Nucleus accumbens (tissue), 56 donors: ENCODE measurements around the gene APCS.

Source experiments
- DNase-seq, 56 donors: peaks; one replicate each; lab custom pipeline; 2025; lab: John Stamatoyannopoulos, UW

Gene APCS, protein sequence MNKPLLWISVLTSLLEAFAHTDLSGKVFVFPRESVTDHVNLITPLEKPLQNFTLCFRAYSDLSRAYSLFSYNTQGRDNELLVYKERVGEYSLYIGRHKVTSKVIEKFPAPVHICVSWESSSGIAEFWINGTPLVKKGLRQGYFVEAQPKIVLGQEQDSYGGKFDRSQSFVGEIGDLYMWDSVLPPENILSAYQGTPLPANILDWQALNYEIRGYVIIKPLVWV

DNA sequence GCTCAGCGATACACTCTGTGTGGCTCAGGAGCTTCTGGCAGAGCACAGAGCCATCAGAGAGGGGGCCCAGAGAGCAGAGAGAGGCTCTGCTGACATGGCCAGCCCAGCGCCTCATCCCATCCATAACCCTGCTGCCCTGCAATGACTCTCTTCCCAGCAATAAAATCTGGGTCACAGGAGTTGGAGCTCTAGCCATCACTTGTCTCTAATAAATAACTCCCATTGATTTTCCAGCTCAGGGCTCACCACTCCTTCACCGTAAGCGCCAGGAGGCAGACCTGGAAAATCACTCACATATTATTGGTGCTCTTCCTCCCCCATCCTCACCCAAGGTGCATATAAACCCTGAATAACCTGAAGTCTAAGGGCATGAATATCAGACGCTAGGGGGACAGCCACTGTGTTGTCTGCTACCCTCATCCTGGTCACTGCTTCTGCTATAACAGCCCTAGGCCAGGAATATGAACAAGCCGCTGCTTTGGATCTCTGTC, at the start of gene APCS:
APCS (plus strand) TSS at position 366 of the 491 bp plus-strand sequence; CDS start at position 462, 96 bp downstream.
- DNase-seq, result no peak

DNA sequence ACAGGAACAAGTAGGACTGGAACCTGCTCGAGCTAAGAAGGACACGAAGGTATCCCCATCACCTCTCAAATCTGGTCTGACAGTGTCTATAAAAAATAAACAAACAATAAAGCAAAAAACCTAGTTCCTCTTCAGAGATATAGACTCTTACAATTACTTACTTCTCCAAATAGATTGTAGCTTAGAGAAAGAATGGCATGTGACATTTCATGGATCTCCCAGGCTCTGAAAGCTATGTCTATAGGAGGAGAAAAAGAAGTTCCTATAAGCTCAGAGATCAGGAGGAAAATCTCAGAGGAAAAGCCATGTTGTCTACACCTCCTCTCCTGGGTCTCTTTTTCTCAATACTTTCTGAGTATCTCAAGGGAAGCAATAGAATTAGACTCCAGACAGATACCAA, 39.5 kb upstream of the APCS start:
- no peak for DNase-seq

DNA sequence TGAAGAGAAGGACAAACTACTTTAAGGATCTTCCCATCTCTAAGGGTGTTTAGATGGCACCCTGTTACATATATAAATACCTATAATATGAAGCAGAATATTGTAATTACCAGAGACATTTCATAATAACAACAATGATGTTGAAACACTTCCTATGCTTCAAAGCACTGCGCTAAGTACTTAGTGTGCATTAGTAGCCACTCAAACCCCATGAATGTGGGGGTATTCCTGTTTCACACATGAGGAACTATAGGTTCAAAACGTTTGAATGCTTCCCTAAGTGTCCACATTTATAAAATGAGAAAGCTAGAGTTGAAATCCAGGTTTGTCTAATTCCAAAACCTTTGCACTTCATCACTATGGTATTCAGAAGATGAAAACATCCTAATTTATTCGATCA, 33.4 kb upstream of the APCS start:
- no peak for DNase-seq

DNA sequence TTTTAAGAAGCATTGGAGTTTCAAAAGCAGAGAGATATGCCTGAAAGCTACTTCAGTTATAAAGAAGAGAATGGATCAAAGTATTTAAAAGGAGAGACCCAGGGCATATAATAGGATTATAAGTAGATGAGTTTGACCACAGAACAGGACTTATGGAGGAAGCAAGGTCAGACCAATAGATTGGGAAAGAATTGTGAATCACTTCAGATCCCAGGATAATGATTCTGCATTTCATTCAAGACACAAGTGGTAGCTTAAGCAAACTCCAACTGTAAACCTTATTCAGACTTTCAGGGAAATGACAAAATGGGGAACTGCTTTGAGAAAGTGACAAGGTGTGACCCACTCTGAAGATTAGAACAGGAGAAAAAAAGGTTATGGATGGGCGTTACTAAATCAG, 32.9 kb upstream of the APCS start:
- no peak for DNase-seq

DNA sequence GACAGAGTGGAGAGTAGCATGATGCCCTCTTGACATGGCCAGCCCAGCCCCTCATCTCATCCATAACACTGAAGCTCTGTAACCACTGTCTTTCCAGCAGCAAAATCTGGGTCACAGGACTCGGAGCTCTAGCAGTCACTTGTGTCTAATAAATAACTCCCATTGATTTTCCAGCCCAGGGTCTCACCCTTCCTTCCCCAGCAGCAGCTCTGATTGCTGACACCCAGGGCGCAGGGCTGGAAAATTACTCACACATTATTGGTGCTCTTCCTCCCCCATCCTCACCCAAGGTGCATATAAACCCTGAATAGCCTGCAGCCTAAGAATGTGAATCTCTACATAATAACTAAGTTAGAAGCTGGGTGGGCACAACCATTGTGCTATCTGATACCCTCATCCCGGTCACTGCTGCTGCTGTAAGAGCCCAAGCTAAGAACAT, 30.7 kb upstream of the APCS start:
- no peak for DNase-seq

DNA sequence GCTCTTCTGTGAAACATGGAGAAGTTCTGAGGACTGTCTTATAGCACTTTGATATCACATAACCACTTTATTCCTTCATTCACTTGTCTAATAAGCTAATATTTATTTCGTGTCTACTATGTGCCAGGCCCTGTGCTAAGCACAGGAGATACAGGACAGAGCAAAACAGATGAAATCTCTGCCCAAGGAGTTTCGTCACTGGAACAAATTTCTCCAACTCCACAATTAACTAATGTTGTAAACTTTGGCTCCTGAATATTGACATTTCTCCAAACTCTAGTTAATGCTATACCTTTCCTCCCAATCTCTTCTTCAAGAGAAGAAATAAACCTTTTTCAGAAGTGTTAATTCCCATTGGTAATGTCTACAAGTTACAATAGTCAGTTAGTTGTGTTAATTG, 27.0 kb upstream of the APCS start:
- DNase-seq, result no peak

DNA sequence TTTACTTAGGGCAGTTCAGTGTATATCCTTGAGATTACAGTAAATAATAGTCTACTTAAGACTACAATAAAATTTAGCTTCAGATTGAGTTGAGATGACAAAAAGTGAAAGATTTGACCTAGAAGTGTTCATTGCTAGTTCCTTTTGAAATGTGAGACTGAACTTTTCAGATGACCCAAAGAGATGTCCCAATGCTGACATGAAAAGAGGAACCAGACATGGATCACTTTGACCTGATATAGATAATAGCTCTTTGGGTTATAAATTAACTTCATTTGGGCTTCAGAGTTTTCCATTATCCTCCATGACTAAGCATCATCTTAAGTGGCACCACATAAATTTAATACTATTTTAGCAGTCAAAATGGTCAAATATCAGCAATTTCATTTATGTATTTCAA, 26.1 kb upstream of the APCS start:
- no peak for DNase-seq

DNA sequence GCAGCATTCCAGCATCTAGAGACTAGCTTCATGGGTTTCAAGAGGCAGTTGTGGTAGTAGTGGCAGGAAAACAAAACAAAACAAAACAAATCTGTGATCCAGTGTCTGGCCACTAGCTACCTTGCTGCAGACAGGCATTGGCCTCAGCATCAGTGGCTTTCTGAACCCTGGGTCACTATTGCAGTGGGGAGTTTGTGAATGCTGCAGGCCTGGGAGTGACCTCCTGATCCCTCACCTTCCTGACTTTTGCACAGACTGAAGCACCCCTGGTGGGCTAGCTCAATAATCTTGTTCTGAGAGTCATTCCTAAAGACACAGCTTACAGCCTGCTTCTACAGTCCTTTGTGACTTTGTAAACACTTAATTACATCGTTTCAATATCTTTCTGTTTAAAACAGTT, 24.9 kb upstream of the APCS start:
- DNase-seq, result no peak

DNA sequence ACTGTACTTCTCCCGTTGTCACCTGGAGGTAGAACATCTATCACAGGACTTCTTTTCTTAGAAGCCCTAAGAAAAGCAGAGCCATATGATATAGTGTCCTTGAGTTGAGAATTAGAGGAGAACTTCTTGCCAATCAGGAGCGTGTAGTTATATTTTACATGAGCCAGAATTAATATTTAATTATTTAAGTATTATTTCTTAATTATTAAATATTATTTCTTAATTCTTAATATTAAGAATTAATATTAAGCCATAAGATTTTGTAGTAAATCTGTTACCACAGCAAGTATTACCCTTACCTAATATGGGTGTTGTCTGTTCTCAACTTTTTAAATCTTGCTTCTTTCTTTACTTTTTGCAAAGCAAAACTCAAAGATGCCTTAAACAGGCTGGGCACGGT, 10.2 kb upstream of the APCS start:
- DNase-seq, result no peak

DNA sequence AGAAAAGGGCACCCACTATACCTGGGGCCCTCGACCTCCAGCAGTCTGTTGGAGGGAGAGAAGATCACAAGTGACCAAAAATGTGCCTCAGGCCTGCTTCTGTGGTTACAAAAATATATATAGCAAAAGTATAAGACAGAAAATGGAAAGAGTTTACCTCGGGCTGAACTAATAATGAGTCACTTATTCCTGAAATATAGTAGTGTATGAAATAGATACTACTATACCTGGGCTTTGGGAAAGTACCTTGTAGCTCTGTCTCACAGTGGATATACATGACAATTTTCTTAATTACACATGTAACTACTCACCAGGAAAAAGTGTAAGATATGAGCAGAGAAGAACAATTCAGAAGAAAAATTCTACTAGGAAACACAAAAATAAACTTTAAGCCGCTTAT, 7.3 kb upstream of the APCS start:
- no peak for DNase-seq

DNA sequence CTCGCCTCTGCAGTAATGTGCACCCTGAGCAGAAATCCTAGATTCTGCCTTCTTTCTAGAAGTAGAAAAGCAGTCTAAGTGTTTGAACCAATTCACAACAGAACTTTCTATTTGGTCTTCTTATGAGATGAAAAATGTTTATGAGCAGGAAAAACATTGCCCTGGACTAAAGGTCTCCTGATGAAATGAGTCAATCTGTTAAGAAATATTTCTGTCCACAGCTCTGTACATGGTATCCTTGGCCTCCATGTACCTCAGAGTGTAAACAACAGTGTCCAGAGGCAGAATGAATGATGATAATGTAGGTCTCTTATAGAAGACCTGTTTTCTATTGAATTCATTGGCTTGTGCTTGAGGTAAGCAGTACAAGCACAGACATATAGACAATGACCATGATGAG, 6.2 kb upstream of the APCS start:
- no peak for DNase-seq

DNA sequence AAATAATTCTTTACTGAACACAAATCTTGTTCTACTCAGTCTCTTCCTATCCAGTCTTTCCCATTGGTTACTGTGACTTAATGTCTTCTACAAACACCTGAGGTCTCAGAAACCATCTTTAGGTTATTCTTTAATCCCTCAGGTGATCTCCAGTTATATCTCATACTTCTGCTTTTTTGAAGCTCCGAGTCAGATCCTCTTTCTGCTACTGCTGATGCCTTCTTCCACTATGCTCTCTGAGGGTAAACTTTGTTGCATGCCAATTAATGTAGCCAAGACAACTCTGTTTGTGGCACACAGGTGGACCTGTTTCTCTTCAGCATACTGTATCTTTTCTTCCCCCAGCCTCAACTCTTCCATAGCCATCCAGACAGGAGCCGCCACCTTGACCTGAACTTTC, 3.1 kb upstream of the APCS start:
- no peak for DNase-seq

DNA sequence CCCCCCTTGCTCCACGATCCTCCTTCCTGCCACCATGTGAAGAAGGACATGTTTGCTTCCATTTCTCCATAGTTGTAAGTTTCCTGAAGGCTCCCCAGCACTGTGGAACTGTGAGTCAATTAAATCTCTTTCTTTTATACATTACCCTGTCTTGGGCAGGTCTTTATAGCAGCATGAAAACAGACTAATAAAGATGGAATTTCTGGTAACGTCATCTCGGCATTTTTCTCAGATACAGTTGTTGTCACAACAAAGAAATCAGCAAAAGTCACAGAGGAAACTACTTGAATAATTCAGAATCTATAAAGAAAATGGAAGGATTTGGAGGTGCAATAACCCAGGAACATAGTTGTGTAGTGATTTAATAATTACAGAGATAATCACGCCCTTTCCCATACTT, 4.4 kb downstream of the APCS start:
- no peak for DNase-seq

DNA sequence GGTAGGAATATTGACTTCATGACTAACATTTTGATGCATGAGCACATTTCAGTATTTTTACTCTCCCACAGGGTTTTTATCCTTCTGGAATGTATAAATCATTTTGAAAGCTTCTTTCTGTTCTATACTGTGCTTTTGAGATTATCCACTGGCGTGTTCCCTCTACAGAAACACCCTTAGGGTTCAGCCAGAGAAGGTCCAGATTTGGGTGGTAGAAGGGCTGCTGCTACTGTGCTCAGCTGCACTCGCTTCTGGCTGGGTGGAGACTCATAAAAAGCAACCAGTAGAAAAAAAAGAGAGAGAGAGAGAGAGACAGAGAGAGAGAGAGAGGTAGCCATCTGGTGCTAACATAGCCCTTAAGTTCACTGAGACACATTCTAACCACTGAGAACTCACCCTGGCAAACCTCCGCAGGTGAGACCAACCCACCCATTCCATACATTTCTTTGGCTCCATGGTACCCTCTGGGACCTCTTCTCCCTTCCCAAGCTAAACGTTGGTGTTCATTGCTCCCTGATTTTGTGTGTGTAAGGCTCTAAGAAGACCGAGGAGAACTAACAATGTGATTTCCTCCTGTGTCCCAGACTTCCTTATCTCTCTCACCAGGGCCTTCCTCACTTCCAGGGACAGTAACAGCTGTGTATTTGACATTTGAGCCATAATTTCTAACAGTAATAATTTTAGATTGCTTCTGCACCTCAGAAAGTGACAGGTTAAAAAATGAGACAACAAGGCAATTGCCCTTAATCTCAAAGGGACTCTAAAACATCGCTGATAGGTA, 7.2 kb downstream of the APCS start:
- no peak for DNase-seq

DNA sequence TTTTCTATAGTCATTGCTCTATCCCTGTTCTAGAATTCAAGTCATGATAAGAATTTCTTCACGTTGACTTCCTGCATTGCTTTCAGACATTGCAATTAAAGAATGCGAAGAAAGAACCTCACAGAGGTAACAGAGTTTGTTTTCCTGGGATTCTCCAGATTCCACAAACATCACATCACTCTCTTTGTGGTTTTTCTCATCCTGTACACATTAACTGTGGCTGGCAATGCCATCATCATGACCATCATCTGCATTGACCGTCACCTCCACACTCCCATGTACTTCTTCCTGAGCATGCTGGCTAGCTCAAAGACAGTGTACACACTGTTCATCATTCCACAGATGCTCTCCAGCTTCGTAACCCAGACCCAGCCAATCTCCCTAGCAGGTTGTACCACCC, 10.6 kb downstream of the APCS start:
- DNase-seq, result no peak

DNA sequence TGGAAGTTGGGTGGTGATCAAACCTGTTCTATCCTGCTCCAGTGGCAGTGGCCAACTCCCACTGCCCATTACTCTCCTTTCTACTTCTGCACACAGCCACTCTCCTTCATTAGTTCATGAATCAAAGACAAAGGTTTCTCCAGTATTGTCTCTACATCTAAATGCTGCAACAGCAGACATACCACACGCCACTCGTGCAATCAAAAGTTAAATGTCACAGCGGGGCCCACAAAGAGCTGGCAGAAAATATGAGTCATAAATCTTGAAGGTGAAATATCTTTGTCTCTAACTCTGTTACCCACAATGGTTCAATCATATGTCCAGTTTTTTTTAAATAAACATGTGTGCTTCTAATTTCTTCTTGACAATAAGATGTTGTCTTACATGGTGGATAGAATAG, 13.3 kb downstream of the APCS start:
- no peak for DNase-seq

DNA sequence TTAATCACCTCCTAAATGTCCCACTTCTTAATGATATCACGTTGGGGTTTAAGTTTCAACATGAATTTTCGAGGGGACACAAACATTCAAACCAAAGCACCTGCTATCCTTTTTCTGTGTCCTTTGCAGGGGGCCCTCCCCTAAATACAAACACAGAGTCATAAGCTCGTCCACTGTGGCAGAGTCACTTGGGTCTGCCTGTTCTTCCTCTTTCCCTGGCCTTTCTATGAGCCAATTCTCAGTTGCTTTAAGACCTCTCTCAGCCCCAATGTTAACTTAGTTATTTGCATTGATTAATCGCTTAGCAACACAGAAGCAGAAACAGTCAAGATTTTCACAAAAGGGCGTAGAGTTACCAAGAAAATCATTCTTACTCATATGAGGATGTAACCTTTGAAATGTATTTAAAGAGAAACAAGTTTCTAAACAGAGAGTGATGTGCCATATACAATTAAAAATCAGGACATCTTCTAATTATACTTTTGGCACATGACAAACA, 14.9 kb downstream of the APCS start:
- DNase-seq, result no peak

DNA sequence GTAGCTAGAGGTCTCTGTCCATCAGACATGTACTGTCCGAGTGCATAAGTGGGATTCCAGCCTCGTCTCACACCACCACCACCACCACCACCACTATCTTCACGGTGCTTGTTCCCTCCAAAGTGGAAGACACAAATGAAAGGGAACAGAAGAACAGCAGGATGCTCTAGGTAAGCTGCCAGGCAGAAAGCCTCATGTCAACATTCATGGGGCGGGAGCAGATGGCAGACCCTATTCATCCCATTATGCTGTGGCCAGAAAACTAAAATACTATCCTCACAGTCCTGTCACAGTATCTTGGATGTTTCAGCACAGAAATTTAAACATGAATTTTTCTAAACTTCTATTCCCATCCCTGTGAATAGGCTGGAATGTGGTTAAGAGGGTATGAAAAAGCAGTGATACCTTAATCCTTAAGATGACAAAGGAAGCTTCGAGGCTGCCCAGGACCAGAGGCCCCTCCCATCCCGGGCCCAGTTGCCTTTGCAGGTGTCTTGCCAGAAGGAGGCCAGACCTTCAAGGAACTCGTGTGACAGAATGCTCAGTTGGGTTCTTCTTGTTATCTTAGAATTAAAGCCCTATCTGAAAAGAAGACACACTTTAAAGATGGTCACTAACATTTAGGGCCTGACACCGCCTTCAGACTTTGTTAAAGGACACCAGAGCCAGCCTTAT, 24.7 kb downstream of the APCS start:
- DNase-seq, result no peak

DNA sequence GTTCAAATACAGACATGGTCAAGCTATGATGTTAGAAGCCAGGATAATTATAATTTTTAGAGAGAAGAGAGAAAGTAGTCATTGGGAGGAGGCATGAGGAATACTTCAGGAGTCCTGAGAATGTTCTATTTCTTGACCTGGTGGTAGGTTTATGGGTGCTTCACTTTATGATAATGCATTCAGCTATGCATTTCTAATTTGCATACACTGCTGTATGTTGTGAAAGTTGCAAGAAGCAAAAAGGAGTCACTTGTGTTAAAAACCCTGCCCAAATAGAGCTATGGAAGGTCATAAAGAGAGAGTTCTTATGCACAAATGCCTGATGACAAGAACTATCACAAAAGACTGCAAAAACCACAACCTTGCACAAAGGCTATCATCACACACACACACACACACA, 45.3 kb downstream of the APCS start:
- DNase-seq, result no peak
